Activated CD8-positive, alpha-beta T cell treated with anti-CD3 and anti-CD28 coated beads for 36 hours (primary cell): ENCODE measurements around the gene SLC51B. TPM values are rescaled to one million over a fixed set of nuclear protein-coding genes. Genes with fewer than 3 reads are reported as not detected.

Experiments used
- ATAC-seq: fragments of 200-7000 bp; cut with Tn5 transposase; one replicate; pipeline ENCODE4 v1.10.0; 2021; ENCODE audit warnings: mild to moderate bottlenecking, moderate library complexity
- CTCF ChIA-PET: fragments of 350-600 bp; sonication (Branson Sonifier 250); formaldehyde crosslinking; loops from one replicate; lab custom pipeline; 2021; ENCODE audit warnings: antibody characterized with exemption; lab: Charles Lee
- POLR2A ChIA-PET: fragments of 350-600 bp; sonication (Branson Sonifier 250); formaldehyde crosslinking; loops from one replicate; lab custom pipeline; 2021; ENCODE audit warnings: antibody characterized with exemption; lab: Charles Lee
- DNase-seq: peaks from one replicate; pipeline ENCODE4 v3.0.0-alpha.2; 2020
- H3K27ac Mint-ChIP-seq: one replicate; pipeline ENCODE4 v1.8.0; 2021; ENCODE audit warnings: mild to moderate bottlenecking, mixed read lengths
- H3K27me3 Mint-ChIP-seq: one replicate; pipeline ENCODE4 v1.8.0; 2021; ENCODE audit warnings: mixed read lengths
- H3K36me3 Mint-ChIP-seq: one replicate; pipeline ENCODE4 v1.8.0; 2021; ENCODE audit warnings: low read depth, mixed read lengths
- H3K4me1 Mint-ChIP-seq: one replicate; pipeline ENCODE4 v1.8.0; 2021; ENCODE audit warnings: low read depth, mixed read lengths
- H3K4me3 Mint-ChIP-seq: one replicate; pipeline ENCODE4 v1.8.0; 2021; ENCODE audit warnings: mild to moderate bottlenecking, moderate library complexity, mixed read lengths
- H3K9me3 Mint-ChIP-seq: one replicate; pipeline ENCODE4 v1.8.0; 2021; ENCODE audit warnings: mixed read lengths
- intact Hi-C: fragments of 100-400 bp; cut with micrococcal nuclease; formaldehyde crosslinking; loops from one replicate; pipeline ENCODE4 v1.10.0; 2022
- total RNA-seq, 2 experiments: library from RNA; stranded (reverse); gene quantifications; one replicate each; pipeline ENCODE4 v1.2.3, GENCODE V29; 2021
- TF ChIP-seq, protein P1 (sequence below): fragments of 200-600 bp; IDR thresholded peaks from one replicate; pipeline ENCODE4 v1.8.0; 2022; ENCODE audit warnings: antibody characterized with exemption, mild to moderate bottlenecking

The SLC51B gene
- total RNA-seq, 2 experiments from 2014 or later: not detected

GRCh38 chr15:65060641-65061397 lies 15.6 kb downstream of the SLC51B start:
- no peaks in the 10 kb centered on the region for H3K36me3 Mint-ChIP-seq
- TF ChIP-seq, protein P1, sequence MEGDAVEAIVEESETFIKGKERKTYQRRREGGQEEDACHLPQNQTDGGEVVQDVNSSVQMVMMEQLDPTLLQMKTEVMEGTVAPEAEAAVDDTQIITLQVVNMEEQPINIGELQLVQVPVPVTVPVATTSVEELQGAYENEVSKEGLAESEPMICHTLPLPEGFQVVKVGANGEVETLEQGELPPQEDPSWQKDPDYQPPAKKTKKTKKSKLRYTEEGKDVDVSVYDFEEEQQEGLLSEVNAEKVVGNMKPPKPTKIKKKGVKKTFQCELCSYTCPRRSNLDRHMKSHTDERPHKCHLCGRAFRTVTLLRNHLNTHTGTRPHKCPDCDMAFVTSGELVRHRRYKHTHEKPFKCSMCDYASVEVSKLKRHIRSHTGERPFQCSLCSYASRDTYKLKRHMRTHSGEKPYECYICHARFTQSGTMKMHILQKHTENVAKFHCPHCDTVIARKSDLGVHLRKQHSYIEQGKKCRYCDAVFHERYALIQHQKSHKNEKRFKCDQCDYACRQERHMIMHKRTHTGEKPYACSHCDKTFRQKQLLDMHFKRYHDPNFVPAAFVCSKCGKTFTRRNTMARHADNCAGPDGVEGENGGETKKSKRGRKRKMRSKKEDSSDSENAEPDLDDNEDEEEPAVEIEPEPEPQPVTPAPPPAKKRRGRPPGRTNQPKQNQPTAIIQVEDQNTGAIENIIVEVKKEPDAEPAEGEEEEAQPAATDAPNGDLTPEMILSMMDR: no peak
- H3K4me3 Mint-ChIP-seq: no peak overlapping the region
- POLR2A ChIA-PET: interaction anchor here (0.9 kb wide), 1 partner anchor 244 kb away, joined by 4 read pairs; the partner anchor contains the start of gene RNU5B-1
- no peaks in the 10 kb centered on the region for H3K4me1 Mint-ChIP-seq
- intact Hi-C loops: no loop called here
- no peak for ATAC-seq
- CTCF ChIA-PET: interaction anchor here (0.9 to 1.1 kb wide), 2 partner anchors 10 to 17 kb away, joined by 3 to 4 read pairs; no protein-coding TSS in a partner anchor
- no peak overlapping the region for H3K27ac Mint-ChIP-seq
- DNase-seq: no peak
- H3K9me3 Mint-ChIP-seq: peaks cover 3% of the 10 kb centered on the region
- peaks cover 9% of the 10 kb centered on the region for H3K27me3 Mint-ChIP-seq

DNA sequence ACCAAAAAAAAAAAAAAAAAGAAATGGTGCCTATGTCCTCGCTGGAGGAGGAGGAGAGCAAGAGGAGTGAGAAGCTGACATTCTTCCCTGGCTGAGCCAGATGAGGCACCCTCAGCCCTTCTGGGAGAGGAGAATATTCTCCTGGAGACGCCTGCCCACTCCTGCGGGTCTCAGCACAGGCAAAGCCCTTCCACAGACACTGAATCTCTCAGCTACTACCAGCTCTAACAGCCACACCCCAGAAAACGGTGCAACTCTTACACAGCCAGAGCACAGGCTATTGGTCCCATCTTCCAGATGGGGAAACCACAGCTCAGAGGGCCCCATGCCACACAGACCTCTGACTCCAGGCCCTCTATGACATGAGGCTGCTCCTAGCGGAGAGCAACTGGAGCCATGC lies 16.9 kb downstream of the SLC51B start:
- Mint-ChIP-seq H3K27ac (no peak overlapping the region), H3K4me1 (no peaks in the 10 kb centered on the region), H3K4me3 (no peak overlapping the region), H3K9me3 (peaks cover 3% of the 10 kb centered on the region), H3K36me3 (no peaks in the 10 kb centered on the region), H3K27me3 (peaks cover 16% of the 10 kb centered on the region)
- DNase-seq: no peak
- CTCF ChIA-PET: interaction anchor here (0.9 to 1.6 kb wide), 4 partner anchors 11 to 39 kb away, joined by 3 to 4 read pairs (median 4); no protein-coding TSS in a partner anchor
- TF ChIP-seq, protein P1: no peak
- ATAC-seq: no peak
- intact Hi-C loops: no loop called here
- POLR2A ChIA-PET: no interaction called here

GRCh38 chr15:65062726-65063125 lies 17.5 kb downstream of the SLC51B start:
- Mint-ChIP-seq H3K27ac (no peak overlapping the region), H3K4me3 (no peak overlapping the region), H3K9me3 (peaks cover 3% of the 10 kb centered on the region), H3K4me1 (peaks cover 3% of the 10 kb centered on the region), H3K27me3 (peaks cover 20% of the 10 kb centered on the region), H3K36me3 (no peaks in the 10 kb centered on the region)
- no peak for DNase-seq
- intact Hi-C loops: no loop called here
- ChIA-PET CTCF (interaction anchor here (0.9 to 1.6 kb wide), 2 partner anchors 22 to 39 kb away, joined by 3 to 4 read pairs; no protein-coding TSS in a partner anchor), POLR2A (no interaction called here)
- no peak for ATAC-seq
- TF ChIP-seq, protein P1: no peak

DNA sequence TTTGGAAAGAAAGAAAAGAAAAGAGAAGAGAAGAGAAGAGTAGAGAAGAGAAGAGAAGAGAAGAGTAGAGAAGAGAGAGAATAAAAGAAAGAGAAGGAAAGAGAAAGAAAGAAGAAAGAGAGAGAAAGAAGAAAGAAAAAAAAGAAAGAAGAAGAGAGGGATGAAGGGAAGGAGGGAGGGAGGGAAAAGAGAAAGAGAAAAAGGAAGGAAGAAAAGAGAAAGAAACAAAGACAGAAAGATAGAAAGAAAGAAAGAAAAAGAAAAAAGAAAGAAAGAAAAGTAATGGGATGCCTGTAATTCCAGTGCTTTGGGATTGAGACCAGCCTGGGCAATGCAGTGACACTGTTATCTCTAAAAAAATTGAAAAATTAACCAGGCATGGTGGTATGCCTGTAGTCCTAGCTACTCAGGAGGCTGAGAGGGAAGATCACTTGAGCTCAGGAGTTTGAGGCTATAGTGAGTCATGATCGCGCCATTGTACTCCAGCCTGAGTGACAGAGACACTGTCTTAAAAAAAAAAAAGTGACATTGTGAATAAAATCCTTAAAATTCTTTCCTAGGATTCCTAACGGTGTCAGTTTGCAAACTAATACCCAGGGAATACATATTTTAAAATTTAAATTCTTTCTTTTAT lies 20.9 kb downstream of the SLC51B start:
- no peak for DNase-seq
- H3K4me1 Mint-ChIP-seq: peaks cover 6% of the 10 kb centered on the region
- ATAC-seq: no peak
- H3K4me3 Mint-ChIP-seq: no peak overlapping the region
- H3K27ac Mint-ChIP-seq: no peak overlapping the region
- peaks cover 26% of the 10 kb centered on the region for H3K27me3 Mint-ChIP-seq
- CTCF ChIA-PET: interaction anchor here (0.9 to 2.5 kb wide), 4 partner anchors 11 to 256 kb away, joined by 3 to 10 read pairs (median 6); no protein-coding TSS in a partner anchor
- no peaks in the 10 kb centered on the region for H3K36me3 Mint-ChIP-seq
- POLR2A ChIA-PET: interaction anchor here (0.8 kb wide), 1 partner anchor 229 kb away, joined by 3 read pairs; no protein-coding TSS in a partner anchor
- TF ChIP-seq, protein P1: no peak
- intact Hi-C loops: no loop called here
- no peaks in the 10 kb centered on the region for H3K9me3 Mint-ChIP-seq
